HG03135 (cell line): ENCODE measurements around the gene SH3TC1.

Experiments
- ATAC-seq: cut with Tn5 transposase; IDR thresholded peaks from one replicate; pipeline ENCODE4 v1.9.1; 2021; ENCODE audit warnings: mild to moderate bottlenecking, moderate library complexity; ENCODE audit not compliant: unreplicated experiment

The SH3TC1 gene

DNA sequence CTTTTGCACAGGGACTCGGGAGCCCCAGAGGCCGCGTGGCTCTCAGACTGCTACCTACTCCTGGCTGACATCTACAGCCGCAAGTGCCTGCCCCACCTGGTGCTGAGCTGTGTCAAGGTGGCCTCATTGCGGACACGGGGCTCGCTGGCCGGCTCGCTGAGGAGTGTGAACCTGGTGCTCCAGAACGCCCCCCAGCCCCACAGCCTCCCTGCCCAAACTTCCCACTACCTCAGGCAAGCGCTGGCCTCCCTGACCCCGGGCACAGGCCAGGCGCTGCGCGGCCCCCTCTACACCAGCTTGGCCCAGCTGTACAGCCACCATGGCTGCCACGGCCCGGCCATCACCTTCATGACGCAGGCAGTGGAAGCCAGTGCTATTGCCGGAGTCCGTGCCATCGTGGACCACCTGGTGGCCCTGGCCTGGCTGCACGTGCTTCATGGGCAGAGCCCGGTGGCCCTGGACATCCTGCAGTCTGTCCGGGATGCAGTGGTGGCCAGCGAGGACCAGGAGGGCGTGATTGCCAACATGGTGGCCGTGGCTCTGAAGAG lies 28.8 kb downstream of the SH3TC1 start:
- no peak for ATAC-seq

DNA sequence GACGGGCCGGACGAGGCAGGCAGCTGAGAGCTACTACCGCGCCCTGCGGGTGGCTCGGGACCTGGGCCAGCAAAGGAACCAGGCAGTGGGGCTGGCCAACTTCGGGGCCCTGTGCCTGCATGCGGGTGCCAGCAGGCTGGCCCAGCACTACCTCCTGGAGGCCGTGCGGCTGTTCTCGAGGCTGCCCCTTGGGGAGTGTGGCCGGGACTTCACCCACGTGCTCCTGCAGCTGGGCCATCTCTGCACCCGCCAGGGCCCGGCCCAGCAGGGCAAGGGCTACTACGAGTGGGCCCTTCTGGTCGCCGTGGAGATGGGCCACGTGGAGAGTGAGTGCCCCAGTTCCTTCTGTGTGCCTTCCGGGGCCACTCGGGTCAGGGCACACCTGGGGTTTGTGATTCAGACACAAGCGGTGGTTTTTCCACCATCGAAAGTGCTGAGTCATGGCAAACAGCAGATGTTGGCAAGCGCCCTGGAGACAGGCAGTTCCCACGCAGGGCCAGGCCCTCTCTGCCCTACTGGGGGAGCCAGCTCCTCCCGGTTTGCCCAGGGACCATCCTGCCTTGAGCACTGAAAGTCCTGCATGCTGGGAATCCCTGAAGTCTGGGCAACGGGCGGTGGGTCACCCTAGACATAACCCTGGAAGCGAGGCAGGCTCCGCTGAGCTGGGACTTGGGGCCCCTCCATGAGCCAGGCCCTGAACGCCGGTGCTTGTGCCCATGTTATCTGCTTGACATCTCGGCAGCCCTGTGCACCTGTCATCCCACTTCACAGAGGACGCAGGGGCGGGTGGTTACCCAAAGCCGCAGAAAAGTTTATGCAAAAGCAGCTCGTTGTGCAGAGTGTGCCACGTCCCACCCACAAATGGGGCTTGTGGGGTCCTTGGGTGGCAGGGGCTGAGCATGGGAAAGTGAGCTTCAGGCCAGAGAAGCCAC lies 29.5 kb downstream of the SH3TC1 start:
- peak; percentile 66 for ATAC-seq

DNA sequence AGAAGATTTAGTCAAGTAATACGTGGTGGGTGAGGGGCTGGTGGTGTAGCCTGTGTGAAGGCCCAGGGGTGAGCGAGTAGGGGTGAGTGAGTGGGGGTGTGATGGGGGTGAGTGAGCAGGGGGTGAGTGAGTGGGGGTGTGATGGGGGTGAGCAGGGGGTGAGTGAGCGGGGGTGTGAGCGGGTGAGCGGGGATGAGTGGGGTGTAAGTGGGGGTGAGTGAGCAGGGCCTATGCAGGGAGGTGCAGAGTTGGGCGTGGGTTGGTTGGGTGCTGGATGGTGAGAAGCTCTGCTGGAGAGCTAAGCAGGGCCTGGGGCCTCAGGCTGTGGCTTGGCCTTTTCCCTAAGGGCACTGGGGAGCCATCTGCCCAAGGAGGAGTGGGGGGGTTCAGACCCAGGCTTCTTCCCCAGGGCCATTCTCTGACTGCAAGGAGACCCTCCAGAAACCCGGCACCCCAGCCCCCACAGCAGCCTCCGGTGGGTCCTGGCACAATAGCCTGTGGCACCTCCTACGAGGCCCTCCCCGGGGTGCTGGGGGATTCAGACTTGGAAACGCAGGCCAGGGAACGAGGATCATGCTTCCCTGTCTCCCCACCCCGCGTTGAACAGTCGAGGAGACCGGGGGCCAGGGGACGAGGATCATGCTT lies 30.4 kb downstream of the SH3TC1 start:
- no peak for ATAC-seq

DNA sequence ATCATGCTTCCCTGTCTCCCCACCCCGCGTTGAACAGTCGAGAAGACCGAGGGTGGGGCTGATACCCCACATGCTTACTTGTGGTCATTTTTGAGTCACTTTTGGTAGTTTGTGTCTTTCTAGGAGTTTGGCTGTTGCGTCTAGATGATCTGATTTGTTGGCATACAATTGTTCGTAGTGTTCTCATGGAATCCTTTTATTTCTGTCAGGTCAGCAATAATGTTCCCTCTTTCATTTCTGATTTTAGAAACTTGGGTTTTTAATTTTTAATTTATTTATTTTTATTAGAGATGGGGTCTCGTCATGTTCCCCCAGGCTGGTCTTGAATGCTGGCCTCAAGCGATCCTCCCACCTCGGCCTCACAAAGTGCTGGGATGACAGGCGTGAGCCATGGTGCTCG lies 30.9 kb downstream of the SH3TC1 start:
- no peak for ATAC-seq

DNA sequence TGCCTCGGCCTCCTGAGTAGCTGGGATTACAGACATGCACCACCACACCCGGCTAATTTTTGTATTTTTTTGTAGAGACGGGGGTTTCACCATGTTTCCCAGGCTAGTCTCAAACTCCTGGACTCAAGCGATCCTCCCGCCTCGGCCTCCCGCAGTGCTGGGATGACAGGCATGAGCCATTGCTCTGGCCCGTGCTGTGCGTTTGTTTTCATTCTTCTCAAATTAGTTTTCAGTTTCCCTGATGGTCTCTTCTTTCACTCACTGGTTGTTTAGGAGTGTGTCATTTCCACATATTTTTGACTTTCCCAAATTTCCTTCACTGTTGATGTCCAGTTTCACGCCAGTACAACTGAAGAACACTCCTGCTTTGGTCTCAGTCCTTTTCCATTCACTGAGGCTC lies 31.8 kb downstream of the SH3TC1 start:
- no peak for ATAC-seq

DNA sequence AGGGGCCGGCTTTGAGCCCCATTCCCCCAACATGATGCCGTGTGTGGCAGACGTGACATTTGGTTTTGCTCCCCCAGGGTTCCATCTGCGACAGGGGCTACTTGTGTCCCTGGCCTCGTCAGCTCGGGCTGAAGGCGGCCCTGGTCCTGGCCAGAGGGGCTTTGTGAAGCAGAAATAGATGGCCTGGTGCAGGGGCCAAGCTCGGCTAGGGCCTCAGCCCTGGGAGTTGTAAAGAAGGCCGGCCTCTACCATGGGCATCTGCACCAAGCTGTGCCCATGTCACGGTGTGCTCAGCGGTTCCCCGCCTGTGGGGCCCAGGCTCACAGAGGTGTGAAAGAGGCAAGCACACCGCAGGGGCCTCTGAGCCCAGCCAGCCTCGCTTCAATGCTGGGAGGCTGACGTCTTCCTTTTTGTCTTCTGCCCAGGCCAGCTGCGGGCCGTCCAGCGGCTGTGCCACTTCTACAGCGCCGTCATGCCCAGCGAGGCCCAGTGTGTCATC lies 32.5 kb downstream of the SH3TC1 start:
- no peak for ATAC-seq

DNA sequence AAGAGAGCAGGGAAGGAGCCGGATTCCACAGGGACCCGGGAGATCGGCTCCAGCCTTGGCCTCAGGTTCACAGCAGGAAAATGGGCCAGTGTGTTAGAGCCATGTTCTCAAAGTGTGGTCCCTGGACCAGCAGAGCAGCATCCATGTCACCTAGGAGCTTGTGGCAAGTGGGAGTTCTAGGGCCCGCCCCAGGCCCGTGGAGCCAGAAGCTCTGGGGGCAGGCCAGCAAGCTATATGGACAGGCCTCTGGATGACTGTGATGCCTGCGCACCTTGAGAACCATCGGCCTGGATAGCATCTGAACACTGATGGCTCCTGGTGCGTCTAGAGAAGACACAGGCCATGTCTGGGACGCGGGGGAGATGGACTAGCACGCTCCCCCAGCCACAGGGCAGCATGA lies 33.7 kb downstream of the SH3TC1 start:
- ATAC-seq, result no peak

DNA sequence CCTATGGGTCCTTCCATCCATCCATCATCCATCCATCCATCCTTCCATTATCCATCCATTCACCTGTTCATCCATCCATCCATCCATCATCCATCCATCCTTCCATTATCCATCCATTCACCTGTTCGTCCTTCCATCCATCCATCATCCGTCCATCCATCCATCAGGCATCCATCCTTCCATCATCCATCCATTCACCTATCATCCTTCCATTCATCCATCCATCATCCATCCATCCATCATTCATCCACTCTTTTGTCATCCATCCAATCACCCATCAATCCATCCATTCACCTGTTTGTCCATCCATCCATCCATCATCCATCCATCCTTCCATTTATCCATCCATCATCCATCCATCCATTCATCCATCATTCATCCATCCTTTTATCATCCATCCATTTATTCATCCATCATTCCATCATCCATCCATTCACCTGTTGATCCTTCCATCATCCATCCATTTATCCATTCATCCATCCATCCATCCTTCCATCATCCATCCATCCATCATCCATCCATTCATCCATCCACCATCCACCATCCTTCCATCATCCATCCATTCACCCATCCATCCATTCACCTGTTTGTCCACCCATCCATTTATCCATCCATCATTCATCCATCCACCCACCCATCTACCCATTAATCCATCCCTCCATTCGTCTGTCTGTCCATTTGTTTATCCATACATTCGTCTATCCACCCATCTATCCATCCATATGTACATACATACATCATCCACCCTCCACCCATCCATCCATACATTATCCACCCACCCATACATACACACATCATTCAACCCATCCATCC lies 34.8 kb downstream of the SH3TC1 start:
- ATAC-seq, result no peak

DNA sequence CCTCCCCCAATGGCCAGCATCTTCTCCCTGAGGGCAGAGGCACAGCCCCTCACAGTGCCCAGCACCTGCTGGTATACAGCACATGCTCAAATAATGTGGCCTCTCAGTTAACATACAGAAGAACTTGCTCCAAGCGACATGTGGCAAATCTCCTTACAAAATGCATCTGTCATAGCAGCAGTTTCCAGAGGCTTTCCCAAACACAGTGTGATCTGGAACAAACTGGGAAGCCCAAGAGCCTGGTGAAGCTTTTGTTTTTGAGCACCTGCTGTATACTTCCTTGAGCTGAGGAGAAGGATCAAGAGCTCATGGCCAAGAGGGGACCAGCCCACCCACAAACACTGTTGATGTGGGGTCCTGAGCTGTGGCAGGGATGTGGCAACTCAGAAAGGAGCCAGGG lies 35.6 kb downstream of the SH3TC1 start:
- ATAC-seq, result no peak

DNA sequence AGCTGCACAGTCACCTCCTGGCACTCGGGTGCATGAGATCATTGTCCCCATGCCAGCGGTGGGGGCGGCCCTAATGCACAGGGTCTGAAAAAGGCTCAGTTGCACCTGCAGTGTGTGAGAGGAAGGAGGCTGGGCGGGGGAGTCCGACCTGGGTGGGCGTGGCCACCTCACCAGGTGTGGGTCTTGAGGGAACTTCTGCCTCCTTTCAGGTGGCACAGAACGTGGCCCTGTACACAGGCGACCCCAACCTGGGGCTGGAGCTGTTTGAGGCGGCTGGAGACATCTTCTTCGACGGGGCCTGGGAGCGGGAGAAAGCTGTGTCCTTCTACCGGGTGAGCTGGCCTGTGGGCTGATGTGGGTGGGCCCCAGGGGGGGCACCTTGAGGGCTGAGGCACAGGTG lies 36.1 kb downstream of the SH3TC1 start:
- ATAC-seq, result no peak

DNA sequence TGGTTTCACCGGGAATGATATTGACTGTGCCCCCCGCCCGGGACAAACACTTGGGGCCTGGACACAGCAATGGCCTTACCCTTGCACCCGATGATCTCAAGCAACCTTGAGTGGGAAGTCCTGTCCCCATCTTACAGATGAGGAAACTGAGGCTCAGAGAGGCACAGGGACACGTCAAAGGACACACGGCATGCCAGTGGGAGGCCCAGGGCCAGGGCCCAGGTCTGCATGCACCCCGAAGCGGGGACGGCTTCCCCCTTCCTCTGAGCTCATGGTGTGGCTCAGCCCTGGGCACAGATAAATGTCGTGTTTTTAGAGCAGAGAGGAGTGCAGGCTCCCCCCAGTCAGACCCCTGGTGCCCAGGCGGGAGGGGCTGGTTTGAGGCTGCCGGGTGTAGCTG lies 36.6 kb downstream of the SH3TC1 start:
- no peak for ATAC-seq

DNA sequence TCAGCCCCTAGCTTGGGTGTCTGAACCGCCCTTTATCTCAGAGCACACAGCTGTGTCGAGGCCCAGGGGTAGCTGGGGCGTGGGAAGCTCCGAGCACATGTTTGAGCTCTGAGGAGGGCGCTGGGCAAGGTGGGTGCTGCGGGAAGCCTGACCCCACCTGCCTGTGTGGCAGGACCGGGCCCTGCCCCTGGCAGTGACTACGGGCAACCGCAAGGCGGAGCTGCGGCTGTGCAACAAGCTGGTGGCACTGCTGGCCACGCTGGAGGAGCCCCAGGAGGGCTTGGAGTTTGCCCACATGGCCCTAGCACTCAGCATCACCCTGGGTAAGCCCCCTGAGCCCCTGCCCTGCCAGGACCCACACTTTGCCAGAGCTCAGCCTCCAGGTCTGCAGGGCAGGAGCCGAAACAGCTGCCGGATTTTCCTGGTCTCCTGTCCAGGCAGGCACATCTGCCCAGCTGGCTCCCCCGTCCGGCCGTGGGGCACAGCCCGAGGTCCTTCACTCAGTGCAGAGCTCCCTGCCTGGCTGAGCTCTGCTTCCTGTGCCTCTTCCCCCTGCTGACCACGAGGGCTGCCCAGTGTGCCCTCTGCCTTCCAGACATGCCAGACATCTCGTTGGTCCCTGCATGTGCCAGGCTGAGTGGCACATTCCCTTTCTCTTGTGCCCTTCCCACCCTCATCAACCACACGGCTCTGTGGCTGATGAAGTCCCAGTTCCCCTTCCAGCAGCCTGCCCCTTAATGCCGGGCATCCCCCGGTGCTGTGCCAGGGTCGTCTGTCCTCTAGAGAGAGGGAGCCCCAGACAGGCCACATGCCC lies 37.2 kb downstream of the SH3TC1 start:
- no peak for ATAC-seq

DNA sequence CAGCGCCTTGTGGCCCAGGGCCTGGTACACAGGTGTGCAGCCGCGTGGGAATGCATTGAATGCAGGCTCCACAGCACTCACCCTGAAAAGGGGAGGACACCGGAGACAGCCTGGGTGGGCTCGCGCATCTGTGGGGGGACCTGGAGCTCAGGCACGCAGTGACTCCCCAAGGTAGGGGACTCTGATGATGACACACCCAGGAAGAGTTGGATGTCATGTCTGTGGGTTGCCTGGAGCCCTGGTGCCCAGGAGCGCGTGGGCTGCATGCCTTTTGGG lies 37.8 kb downstream of the SH3TC1 start:
- ATAC-seq, result no peak

DNA sequence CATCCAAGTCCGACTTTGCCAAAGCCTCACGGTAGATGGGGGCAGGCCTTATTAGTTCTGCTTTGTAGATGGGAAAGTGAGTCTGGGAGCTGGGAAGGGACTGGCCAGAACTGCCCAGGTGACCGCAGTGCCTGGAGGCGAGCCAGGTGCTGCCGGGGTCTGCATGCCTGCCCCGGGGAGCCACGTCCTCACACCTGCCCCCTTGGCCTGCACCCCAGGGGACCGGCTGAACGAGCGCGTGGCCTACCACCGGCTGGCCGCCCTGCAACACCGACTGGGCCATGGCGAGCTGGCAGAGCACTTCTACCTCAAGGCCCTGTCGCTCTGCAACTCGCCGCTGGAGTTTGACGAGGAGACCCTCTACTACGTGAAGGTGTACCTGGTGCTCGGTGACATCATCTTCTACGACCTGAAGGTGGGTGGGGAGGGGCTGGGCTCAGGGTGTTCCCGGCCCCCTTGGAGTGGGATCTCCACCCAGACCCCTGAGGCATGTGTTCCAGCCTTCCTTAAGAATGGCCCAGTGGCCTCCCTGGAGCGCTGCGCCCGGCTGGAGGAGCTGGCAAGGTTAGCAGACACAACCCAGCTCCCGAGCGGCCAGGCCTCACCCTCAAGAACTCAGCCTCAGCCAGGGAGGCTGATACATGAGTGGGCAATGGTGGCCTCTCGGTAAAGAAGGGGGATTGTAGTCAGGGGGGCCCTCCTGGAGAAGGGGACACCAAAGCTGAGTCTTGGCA lies 38.3 kb downstream of the SH3TC1 start:
- no peak for ATAC-seq

DNA sequence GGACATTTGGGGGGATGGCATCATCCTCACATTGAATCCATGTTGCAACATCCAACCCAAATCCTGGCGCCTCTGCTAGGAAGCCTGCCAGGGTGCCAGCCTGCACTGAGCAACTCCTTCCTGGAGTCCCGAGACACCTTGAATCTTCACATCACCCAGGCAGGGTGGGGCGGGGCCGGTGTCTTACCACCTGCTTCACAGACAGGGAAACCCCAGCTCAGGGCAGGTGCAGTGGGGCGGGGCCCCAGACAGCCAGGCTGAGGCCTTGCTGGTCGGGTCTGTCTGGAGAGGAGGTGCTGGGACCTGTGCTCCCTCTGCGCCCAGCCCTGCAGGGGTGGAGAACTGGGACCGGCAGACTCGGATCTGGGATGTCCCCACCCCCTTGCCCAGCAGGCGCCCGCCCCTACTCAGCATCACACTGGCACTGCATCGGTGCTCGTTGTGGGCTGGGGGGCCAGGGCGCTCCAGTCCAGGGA lies 39.0 kb downstream of the SH3TC1 start:
- ATAC-seq, result no peak

DNA sequence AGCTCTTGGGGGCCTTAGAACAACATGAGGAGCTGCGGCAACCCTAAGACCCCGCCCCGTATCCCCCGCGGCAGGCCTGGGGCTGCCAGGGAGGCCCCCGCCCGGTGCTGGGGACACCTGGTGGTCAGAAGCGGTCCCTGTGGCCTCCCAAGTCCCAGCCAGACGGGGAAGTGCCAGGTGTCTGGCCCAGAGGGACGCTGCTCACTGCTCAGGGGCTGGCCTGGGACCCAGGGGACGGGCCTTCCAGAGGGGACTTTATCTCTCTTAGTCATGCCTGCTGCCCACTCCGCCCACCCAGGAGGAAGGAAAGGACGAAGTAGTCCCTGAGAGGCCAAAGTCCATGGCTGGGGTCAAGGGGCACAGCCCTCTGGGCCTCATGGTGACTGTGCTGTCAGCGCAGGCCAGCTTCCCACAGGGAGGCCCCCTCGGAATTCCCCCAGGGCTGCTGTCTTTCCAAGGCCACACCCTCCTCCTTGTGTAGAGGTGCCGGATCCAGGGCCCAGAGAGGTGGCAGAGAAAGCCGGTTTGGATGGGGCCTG lies 39.5 kb downstream of the SH3TC1 start:
- no peak for ATAC-seq

DNA sequence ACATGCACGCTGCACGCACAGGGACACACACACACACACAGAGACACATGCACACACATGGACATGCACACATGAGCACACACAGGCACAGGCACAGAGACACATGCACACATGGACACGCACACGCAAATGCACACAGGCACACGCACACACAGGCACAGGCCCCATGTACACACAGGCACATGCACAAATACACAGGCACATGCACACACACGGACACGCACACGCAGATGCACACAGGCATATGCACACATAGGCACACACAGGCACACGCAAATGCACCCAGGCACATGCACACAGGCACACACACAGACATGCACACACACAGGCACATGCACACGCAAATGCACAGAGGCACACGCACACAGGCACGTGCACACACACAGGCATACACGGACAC lies 40.1 kb downstream of the SH3TC1 start:
- no peak for ATAC-seq

DNA sequence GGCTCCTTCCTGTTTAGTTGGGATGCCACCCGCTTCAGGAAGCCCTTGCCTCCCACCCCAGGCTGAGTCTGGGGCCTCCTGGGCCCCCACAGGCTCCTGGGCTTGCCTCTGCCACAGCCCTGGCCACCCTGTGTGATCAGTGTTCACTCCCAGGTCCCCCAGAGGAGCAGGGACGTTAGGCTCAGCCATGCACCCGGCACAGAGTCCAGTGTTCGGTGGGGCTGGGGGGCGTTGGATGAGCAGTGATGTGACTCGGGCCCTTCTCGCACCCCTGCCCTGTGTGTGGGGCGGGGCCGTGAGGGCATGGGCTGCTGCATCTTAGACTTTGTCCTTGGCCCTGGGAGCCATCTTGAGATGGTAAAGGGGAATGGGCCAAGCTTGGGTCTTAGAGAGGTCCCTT lies 40.6 kb downstream of the SH3TC1 start:
- no peak for ATAC-seq
